ENCODE measurements around the gene PAQR3.

PAQR3 gene, protein sequence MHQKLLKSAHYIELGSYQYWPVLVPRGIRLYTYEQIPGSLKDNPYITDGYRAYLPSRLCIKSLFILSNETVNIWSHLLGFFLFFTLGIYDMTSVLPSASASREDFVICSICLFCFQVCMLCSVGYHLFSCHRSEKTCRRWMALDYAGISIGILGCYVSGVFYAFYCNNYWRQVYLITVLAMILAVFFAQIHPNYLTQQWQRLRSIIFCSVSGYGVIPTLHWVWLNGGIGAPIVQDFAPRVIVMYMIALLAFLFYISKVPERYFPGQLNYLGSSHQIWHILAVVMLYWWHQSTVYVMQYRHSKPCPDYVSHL

DNA sequence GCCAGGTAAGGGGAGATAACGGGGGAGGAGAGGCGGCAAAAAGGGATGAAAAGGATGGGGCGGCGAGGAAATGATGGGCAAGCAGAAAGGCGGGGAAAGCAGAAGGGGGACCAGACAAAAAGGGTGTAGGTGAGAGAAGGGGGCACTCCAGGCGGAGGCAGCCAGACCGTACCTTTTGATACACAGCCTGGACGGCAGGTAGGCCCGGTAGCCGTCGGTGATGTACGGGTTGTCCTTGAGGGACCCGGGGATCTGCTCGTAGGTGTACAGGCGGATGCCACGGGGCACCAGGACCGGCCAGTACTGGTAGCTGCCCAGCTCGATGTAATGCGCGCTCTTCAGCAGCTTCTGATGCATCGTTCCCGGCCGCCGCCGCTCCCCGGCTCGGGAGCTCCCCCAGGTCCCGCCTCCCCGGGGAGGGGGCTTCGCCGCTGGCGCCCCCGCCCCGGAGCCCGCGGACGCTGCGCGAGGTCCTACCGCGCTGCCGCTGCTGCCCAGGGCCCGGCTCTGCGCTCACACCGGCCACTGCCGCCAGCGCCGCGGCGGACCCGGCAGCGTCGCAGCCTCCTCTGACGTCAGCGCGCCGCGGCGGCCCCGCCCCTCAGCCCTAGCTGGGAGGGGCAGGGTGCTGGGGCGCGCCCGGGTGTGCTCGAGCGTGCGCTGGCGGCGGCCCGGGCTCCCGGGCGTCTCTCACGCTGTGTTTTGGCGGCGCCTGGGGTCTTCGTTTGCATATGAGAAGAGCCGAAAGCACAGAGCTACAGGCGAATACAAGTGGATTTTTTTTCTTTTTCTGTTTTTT, at the start of gene PAQR3:
TSS of gene PAQR3 (minus strand) at position 571 of the 799 bp plus-strand sequence. CDS start at position 357, 214 bp downstream.
- peak; percentile 76 for DNase-seq

GRCh38 chr4:78987683-78988082, 48.4 kb upstream of the PAQR3 start:
- DNase-seq: no peak

GRCh38 chr4:78984593-78984992, 45.4 kb upstream of the PAQR3 start:
- no peak for DNase-seq

- no peak for DNase-seq
Observed at GRCh38 chr4:78975865-78976264, 36.6 kb upstream of the PAQR3 start.

DNA sequence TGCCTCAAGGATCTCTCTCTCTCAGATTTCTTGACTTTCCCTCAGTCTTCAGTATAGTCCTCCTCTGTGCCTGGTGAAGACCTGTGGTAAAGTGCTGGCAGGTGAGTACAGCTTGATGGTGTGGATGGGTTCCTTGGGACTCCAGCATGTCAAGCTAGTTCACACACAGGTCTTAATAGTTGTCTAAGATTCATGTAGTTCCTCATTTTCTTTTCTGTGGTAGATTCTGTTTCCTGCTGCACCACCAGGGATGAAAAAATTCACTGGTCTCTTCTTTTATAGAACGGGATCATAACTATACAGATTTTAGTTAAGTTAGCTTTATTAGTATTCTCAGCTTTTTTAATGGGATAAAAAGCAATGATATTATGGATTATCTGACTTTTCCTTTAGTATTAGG, 32.5 kb upstream of the PAQR3 start:
- DNase-seq: no peak

DNA sequence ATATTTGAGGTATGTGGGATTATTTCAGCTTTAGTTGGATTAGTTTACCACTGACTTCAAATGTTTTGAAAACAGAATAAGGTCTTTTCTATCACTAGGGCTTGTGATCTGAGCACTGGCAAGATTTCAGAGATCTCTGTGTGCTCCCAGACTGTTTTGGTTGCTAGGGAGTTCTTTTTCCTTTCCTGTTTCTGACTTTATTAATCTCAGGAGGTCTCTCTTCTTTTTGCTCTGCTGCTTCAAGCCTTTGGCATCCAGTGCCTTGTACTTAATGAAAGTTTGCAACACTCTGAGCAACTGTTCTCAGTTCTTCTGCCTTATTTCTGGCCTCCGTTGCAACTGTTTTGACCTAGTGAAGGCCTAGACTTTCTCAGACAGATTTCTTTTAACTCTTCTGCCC, 32.1 kb upstream of the PAQR3 start:
- no peak for DNase-seq

- DNase-seq: no peak
Observed at GRCh38 chr4:78962597-78963115, 23.4 kb upstream of the PAQR3 start.

DNA sequence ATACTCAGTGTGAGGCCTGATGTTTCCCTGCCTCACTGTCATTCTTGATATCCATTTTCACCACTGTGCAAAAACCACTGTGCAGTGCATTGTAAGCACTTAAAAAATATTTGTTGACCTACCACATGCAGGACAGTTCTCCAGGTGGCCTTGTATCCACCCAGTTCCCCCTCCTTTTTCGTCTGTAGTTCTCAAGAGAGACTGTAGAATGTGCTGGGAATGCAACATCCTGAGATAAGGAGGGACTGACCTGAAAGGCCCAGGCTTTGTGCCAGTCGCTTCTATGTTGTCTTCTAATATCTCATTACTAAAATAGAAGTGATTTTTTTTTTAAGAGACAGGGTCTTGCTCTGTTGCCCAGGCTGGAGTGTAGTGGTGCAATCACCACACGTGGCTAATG, 21.7 kb upstream of the PAQR3 start:
- DNase-seq: no peak

- no peak for DNase-seq
Observed at GRCh38 chr4:78956975-78957374, 17.7 kb upstream of the PAQR3 start.

GRCh38 chr4:78953769-78954666, 14.8 kb upstream of the PAQR3 start:
- no peak for DNase-seq

- no peak for DNase-seq
Observed at GRCh38 chr4:78953231-78953630, 14.0 kb upstream of the PAQR3 start.

DNA sequence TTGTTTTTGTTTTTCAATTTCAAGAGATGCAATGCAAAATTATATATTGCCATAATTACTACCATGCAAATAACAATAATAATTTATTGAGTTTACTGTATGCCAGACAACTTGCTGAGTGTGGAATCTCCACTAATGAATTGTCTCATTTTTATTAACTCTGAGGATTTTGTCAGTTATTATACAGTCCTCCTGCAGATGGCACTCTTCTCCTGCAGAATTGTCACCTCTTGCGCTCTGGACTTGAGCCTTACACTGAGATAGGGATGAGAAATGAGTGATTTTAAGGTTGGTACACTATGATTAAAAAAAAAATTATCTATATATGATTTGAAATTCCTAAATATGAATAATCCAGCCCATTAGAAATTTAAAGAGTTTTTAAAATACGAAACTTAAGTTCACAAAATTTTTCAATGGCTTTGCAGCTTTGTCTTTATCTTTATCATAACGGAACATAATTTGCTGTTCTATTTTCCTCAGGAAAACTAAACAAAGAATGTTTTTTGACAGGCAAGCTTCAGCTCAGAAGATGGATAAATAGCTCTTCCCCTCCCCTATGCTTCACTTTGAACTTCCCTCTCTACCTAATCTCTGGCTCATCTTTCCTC, 12.7 kb upstream of the PAQR3 start:
- DNase-seq: no peak

DNA sequence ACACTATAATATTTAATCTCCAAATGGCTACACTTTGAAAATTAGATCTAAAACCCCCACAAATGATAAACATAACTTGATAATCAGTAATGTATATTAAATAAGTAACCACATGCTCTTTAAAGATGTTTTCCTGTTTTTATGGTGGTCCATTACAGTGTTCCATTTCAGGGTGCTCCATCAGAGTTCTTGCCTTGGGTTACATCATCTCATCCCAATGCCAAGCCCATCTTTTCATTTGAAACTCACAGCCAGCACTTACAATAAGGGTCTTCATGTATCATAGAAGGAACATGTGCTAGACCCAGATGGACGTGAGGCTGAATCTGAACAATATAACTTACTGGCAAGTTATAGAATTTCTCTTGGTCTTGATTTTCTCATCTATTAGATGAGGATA, 10.5 kb upstream of the PAQR3 start:
- no peak for DNase-seq

- DNase-seq: no peak
Observed at GRCh38 chr4:78945651-78946179, 6.5 kb upstream of the PAQR3 start.

DNA sequence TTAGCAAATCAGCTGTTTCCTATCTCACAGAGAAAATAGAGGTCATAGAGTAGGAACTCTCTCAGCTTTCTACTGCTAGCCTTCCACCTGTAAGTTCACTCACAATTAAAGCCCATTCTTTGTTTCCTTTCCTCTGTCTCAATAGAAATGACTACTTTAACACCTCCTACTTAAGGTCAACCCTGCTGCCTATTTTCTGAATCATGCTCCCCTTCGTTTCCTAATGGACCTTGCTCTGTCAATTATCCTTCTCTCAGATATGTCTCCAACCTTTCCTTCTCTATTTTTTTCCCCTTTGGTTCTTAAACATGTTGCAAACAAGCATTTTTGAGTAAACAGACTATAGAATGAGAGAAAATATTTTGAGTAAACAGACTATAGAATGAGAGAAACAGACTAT, 5.1 kb upstream of the PAQR3 start:
- no peak for DNase-seq

DNA sequence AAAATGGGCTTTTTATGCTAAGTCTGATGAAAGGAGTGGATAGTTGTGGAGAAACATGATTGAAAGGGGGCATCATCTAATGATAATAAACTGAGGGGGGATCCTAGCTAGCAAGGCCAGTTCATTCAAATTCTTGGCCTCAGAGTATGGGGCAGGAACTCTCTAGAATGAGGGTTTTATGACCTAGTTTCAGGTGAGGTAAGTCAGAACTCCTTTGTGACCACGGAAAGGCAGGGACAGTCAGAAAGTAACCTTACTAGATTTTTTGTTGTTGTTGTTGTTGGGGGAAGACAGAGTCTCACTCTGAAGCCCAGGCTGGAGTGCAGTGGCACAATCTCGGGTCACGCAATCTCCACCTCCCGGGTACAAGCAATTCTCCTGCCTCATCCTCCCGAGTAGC, 1.5 kb upstream of the PAQR3 start:
- DNase-seq: no peak

- no peak for DNase-seq
Observed at GRCh38 chr4:78939667-78940008, 400 bp upstream of the PAQR3 start.

DNA sequence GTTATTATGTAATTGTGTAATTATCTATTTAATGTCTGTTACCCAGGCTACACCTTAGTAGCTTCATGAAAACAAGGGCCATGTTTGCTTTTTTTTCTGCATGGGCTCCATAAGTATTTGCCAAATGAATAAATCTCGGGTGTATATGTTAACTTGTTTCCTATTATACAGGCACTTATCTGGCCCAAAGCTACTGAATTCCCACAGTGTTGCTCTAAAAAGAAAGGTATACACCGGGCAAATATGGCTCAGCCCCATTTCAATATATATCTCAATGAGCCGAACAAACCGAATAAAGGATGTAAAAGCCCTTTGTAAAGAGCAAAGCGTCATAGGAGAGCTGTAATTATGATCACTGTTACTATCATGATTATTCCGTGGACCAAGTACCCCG, 767 bp downstream of the PAQR3 start:
- DNase-seq: no peak

DNA sequence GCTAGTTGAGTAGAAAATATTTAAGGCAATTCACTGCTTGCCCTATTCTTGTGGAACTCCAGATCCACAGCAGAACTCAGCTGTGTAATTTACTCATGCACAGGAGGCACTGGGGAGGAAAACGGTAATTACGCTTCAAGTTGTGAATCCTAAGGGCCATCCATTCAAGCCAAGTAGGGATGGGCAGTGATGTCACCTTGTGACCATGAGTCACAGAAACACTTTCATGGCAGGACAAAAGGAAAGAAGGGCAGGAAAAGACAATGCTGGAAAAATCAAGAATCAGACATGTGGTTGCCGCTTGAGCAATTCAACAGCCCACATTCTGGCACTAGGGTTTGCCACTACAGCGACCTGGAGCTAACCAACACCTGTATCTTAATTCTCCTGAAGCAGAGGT, 1.4 kb downstream of the PAQR3 start:
- DNase-seq: no peak

DNA sequence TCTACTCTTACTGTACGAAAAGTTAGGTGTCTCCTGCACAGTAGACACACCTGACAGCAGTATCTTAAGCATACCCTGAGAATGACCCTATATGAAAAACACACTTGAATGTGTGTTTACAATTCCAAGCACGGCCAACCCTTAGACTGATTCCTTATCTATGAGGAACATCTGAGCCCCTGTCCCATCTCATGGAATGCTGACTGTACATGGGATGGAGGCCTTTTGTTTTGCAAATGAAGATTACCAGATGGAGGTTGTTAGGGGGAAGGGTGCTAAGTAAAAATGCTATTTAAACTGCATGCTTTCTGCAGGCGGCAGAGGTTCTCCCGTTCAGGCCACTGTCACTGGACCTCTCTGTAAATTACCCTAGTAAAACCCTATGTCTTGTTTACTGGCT, 2.2 kb downstream of the PAQR3 start:
- no peak for DNase-seq

DNA sequence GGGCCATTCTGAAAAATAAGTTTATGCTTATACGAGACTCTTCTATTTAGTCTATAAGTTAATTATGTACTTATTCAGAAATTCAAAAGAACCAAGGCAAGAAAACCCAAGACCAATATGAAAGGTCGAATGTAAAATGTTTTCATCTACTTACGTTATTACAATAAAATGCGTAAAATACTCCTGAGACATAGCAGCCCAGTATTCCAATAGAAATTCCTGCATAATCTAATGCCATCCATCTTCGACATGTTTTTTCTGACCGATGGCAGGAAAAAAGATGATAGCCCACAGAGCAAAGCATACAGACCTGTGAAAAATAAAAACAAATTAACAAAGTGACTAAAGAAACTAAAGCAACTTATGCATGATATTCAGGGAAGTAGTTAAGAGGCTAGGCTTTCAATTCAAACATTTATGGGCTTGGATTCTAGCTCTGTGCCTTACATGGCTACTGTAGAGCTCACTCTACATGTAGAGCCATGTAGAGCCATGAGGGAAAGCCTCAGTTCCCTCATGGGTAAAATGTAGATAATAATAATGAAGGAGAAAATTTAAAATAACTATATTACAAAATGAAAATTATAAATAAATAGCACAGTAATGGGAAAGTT, 9.1 kb downstream of the PAQR3 start:
- no peak for DNase-seq

DNA sequence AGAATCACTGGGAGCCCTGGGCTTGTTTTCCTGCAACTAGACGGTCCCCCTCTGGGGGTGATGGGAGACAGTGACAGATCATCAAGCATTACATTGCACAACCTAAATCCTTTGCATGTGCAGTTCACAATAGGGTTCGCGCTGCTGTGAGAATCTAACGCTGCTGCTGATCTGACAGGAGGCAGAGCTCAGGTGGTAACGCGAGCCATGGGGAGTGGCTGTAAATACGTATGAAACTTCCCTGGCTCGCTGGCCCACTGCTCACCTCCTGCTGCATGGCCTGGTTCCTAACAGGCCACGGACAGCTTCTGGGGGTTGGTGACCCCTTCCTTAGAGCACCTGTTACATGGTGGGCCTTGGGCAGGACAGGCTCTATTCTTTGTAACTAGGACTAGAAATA, 10.4 kb downstream of the PAQR3 start:
- no peak for DNase-seq

Measured in activated CD4-positive, alpha-beta T cell treated with anti-CD3 and anti-CD28 coated beads for 1 hour (primary cell).